HCT116 (cell line): ENCODE results near the gene CXorf38. TPM values are rescaled to one million over a fixed set of nuclear protein-coding genes. Genes with fewer than 3 reads are reported as not detected.

Experiments
- ATAC-seq: fragments of 200-7000 bp; cut with Tn5 transposase; 2 replicates; pipeline ENCODE4 v1.9.1; 2020; ENCODE audit warnings: mild to moderate bottlenecking, moderate library complexity
- BruUV-seq: library from RNA; stranded (reverse); fragments of 400-500 nt; replicated peaks from 2 replicates; lab custom pipeline; 2021; lab: Mats Ljungman, UMichigan
- CTCF ChIA-PET: fragments of 300-600 bp; sonication (Branson Sonifier 250); formaldehyde crosslinking; loops from one replicate; lab custom pipeline; 2021; ENCODE audit warnings: antibody characterized with exemption; lab: Charles Lee
- POLR2A ChIA-PET: fragments of 300-600, 350-600 bp; sonication (Branson Sonifier 250); formaldehyde crosslinking; loops from one replicate; lab custom pipeline; 2021; ENCODE audit warnings: antibody characterized with exemption; lab: Charles Lee
- RAD21 ChIA-PET, 2 experiments: fragments of 300-600 bp; sonication (Branson Sonifier 250); formaldehyde crosslinking; loops; one replicate each; lab custom pipeline; 2023; ENCODE audit warnings: low total read pairs in 2 of 2; ENCODE audit not compliant: uncharacterized antibody in 2 of 2, unreplicated experiment in 2 of 2, low non-redundant PET in 1 of 2; lab: Charles Lee
- DNase-seq: peaks from one replicate; pipeline ENCODE4 v3.0.0-alpha.2; 2010; ENCODE audit warnings: low read depth, low spot score
- H2AFZ ChIP-seq: fragments of 200-600 bp; shearing (Covaris generic), sonication (generic); 2 replicates; pipeline ENCODE4 v1.6.1; 2017; ENCODE audit warnings: low read depth, mixed run types, mixed read lengths, antibody characterized with exemption, low read length; ENCODE audit not compliant: poor library complexity, severe bottlenecking
- H3K27ac ChIP-seq: 2 replicates; pipeline ENCODE4 v1.5.1; 2012; ENCODE audit warnings: low read depth, low read length
- H3K27me3 ChIP-seq: fragments of 200-600 bp; sonication (generic); 2 replicates; pipeline ENCODE4 v1.6.1; 2016; ENCODE audit warnings: mixed run types, low read length, mixed read lengths; ENCODE audit not compliant: insufficient read depth
- H3K36me3 ChIP-seq, 2 experiments: fragments of 200-500 bp in 1 of 2; fragments of 200-600 bp in 1 of 2; sonication (Bioruptor generic) in 1 of 2; sonication (generic) in 1 of 2; 2 replicates each; pipeline versions ENCODE4 v1.5.1 to v1.6.1; 2014 to 2016; ENCODE audit warnings: low read length in 2 of 2, inconsistent platforms in 1 of 2, mixed read lengths in 1 of 2, mixed run types in 1 of 2; ENCODE audit not compliant: insufficient read depth in 2 of 2, control insufficient read depth in 1 of 2
- H3K4me1 ChIP-seq, 2 experiments: fragments of 200-600 bp in 1 of 2; sonication (generic) in 1 of 2; 2 replicates each; pipeline versions ENCODE4 v1.5.1 to v1.6.1; 2012 to 2017; ENCODE audit warnings: low read length in 2 of 2, inconsistent platforms in 1 of 2, mild to moderate bottlenecking in 1 of 2, mixed read lengths in 1 of 2, mixed run types in 1 of 2, moderate library complexity in 1 of 2; ENCODE audit not compliant: insufficient read depth in 2 of 2, control insufficient read depth in 1 of 2
- H3K4me2 ChIP-seq: fragments of 200-600 bp; sonication (generic); 2 replicates; pipeline ENCODE4 v1.6.1; 2017; ENCODE audit warnings: mixed run types, low read length, mixed read lengths
- H3K4me3 ChIP-seq, 2 experiments: fragments of 200-600 bp in 1 of 2; sonication (generic) in 1 of 2; replicated peaks in 1 of 2; 2 replicates each; pipeline ENCODE4 v1.5.1; 2011 to 2016; ENCODE audit warnings: low read length in 2 of 2, control low read depth in 1 of 2, low read depth in 1 of 2, mild to moderate bottlenecking in 1 of 2, mixed read lengths in 1 of 2, mixed run types in 1 of 2
- H3K79me2 ChIP-seq: fragments of 200-600 bp; sonication (generic); 2 replicates; pipeline ENCODE4 v1.6.1; 2017; ENCODE audit warnings: mild to moderate bottlenecking, mixed run types, low read length, moderate library complexity, mixed read lengths; ENCODE audit not compliant: insufficient read depth
- H3K9ac ChIP-seq: fragments of 200-600 bp; sonication (generic); 2 replicates; pipeline ENCODE4 v1.6.1; 2016; ENCODE audit warnings: low read length, mixed read lengths
- H3K9me2 ChIP-seq: fragments of 200-600 bp; sonication (generic), shearing (Covaris generic); 2 replicates; pipeline ENCODE4 v1.6.1; 2017; ENCODE audit warnings: mixed run types, mild to moderate bottlenecking, moderate library complexity; ENCODE audit not compliant: insufficient read depth
- H3K9me3 ChIP-seq, 2 experiments: fragments of 200-500 bp in 1 of 2; fragments of 200-600 bp in 1 of 2; sonication (Bioruptor generic) in 1 of 2; sonication (generic) in 1 of 2; 2 replicates each; pipeline ENCODE4 v1.6.1; 2014 to 2017; ENCODE audit warnings: low read length in 2 of 2, mixed read lengths in 2 of 2, inconsistent platforms in 1 of 2, low read depth in 1 of 2, mild to moderate bottlenecking in 1 of 2, mixed run types in 1 of 2, moderate library complexity in 1 of 2; ENCODE audit not compliant: control insufficient read depth in 1 of 2, insufficient read depth in 1 of 2
- H4K20me1 ChIP-seq: fragments of 200-600 bp; sonication (generic), shearing (Covaris generic); 2 replicates; pipeline ENCODE4 v1.6.1; 2017; ENCODE audit warnings: mixed run types, mild to moderate bottlenecking, moderate library complexity; ENCODE audit not compliant: insufficient read depth
- ATF3 ChIP-seq: IDR thresholded peaks from 2 replicates; pipeline ENCODE4 v1.6.1; 2012
- CBX3 ChIP-seq: IDR thresholded peaks from 2 replicates; pipeline ENCODE4 v1.6.1; 2012; ENCODE audit warnings: low read depth
- CEBPB ChIP-seq: IDR thresholded peaks from 2 replicates; pipeline ENCODE4 v1.6.1; 2012; ENCODE audit warnings: low read depth
- EGR1 ChIP-seq: IDR thresholded peaks from 2 replicates; pipeline ENCODE4 v1.6.1; 2012; ENCODE audit warnings: low read depth
- ELF1 ChIP-seq: IDR thresholded peaks from 2 replicates; pipeline ENCODE4 v1.6.1; 2012; ENCODE audit warnings: low read depth, borderline replicate concordance
- EZH2 ChIP-seq: fragments of 200-600 bp; sonication (generic); IDR thresholded peaks from 2 replicates; pipeline ENCODE4 v1.6.1; 2017; ENCODE audit warnings: antibody characterized with exemption, mixed run types
- JUND ChIP-seq: IDR thresholded peaks from 2 replicates; pipeline ENCODE4 v1.6.1; 2012
- MAX ChIP-seq: IDR thresholded peaks from 2 replicates; pipeline ENCODE4 v1.6.1; 2012
- POLR2AphosphoS5 ChIP-seq: IDR thresholded peaks from 2 replicates; pipeline ENCODE4 v1.6.1; 2011; ENCODE audit warnings: mild to moderate bottlenecking, low read depth, low read length, moderate library complexity
- RAD21 ChIP-seq: IDR thresholded peaks from 2 replicates; pipeline ENCODE4 v1.6.1; 2012; ENCODE audit warnings: low read depth, mild to moderate bottlenecking
- REST ChIP-seq: IDR thresholded peaks from 2 replicates; pipeline ENCODE4 v1.6.1; 2012; ENCODE audit warnings: low read depth
- SIN3A ChIP-seq: IDR thresholded peaks from 2 replicates; pipeline ENCODE4 v1.6.1; 2012; ENCODE audit warnings: low read depth
- SP1 ChIP-seq: IDR thresholded peaks from 2 replicates; pipeline ENCODE4 v1.6.1; 2012; ENCODE audit warnings: low read depth
- SRF ChIP-seq: IDR thresholded peaks from 2 replicates; pipeline ENCODE4 v1.6.1; 2012; ENCODE audit warnings: low read depth
- YY1 ChIP-seq: IDR thresholded peaks from 2 replicates; pipeline ENCODE4 v1.6.1; 2011; ENCODE audit warnings: low read length, low read depth, moderate library complexity, mild to moderate bottlenecking; ENCODE audit not compliant: insufficient replicate concordance; ENCODE audit errors: extremely low read depth
- ZBTB33 ChIP-seq: IDR thresholded peaks from 2 replicates; pipeline ENCODE4 v1.6.1; 2011; ENCODE audit warnings: mild to moderate bottlenecking, low read length, moderate library complexity; ENCODE audit not compliant: insufficient replicate concordance; ENCODE audit errors: extremely low read depth
- ZFX ChIP-seq: fragments of 450-650 bp; IDR thresholded peaks from 2 replicates; pipeline ENCODE4 v1.6.1; 2017
- ZNF274 ChIP-seq: fragments of 200-500 bp; sonication (Bioruptor generic); IDR thresholded peaks from 2 replicates; pipeline ENCODE4 v1.6.1; 2014; ENCODE audit warnings: mild to moderate bottlenecking, low read depth, low read length, inconsistent platforms
- intact Hi-C: fragments of 100-400 bp; cut with micrococcal nuclease; formaldehyde crosslinking; loops from 2 replicates; pipeline ENCODE4 v1.10.0; 2022
- total RNA-seq: library from RNA; stranded (reverse); gene quantifications from one replicate; pipeline ENCODE4 v1.2.1, GENCODE V29; 2021; ENCODE audit not compliant: unreplicated experiment

CXorf38 gene
- total RNA-seq, 1 experiment from 2014 or later, result 11.5 TPM

- H3K4me3 ChIP-seq, result no peak overlapping the region
- no peaks in the 10 kb centered on the region for H3K4me1 ChIP-seq
- no peak overlapping the region for H3K27ac ChIP-seq
- H3K9ac ChIP-seq, result no peak overlapping the region
- no peaks in the 10 kb centered on the region for H3K9me2 ChIP-seq
- ChIA-PET RAD21 (no interaction called here), CTCF (no interaction called here), POLR2A (no interaction called here)
- no peaks in the 10 kb centered on the region for H4K20me1 ChIP-seq
- no peak overlapping the region for H2AFZ ChIP-seq
- no peak for ATAC-seq
- TF ChIP-seq ZFX (no peak), YY1 (no peak), ZBTB33 (no peak), REST (no peak), EZH2 (no peak), ATF3 (no peak), CEBPB (no peak), SP1 (no peak), SIN3A (no peak), ELF1 (no peak), POLR2AphosphoS5 (no peak), MAX (no peak), CBX3 (no peak), ZNF274 (no peak), SRF (no peak), EGR1 (no peak), RAD21 (no peak), JUND (no peak)
- H3K79me2 ChIP-seq, result no peaks in the 10 kb centered on the region
- no peaks in the 10 kb centered on the region for H3K27me3 ChIP-seq
- DNase-seq, result no peak
- H3K4me2 ChIP-seq, result no peak overlapping the region
- no TSS peak for BruUV-seq
- no peaks in the 10 kb centered on the region for H3K9me3 ChIP-seq
- intact Hi-C loops, result no loop called here
- H3K36me3 ChIP-seq, result no peaks in the 10 kb centered on the region
Measured at GRCh38 chrX:40612511-40612910, 34.9 kb downstream of the CXorf38 start.
